ENCODE measurements around the gene MPPED1.

DNA sequence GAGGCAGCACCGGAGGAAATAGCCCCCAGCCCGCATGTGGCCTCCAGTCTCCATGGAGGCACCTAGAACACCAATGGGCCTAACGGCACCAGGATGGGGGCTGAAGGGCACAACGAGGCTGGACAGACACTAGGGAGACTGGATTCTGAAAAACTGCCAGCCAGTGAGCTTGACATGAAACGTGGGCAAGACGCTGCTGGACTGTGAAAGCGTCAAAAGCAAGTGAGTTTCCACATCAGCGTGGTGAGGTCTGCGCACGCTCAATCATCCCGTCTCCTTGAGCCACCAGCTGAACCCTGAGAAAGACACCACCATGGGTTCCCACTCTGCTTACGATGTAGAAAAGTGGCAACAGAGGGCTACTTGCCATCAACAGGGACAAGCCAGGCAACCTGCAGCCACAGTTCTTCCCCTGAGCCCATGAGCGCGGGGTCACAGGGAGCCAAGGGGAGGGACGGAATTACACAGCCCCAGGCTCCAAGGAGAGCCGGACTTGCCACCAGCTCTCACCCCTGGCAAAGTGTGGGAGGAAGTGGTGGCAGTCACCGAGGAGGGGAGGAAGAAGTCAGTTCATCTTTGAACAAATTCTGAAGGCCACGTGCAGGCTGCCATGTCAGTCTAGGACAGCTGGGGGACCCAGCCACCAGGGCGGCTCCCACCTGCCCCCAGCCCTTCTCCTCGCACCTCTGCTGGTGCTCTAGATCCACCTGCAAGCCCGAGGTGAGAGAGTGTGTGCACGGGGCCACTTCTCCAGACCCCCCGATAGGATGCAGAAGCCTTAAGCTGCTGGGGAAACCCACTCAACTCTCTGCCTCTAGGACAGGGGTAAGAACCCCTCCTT is 131.1 kb downstream of the MPPED1 start:
- no peak for TF ChIP-seq POLR2A (IDR thresholded peaks at IDR 0.05; ENCODE audit: low read depth, low read length)
- no peak for TF ChIP-seq POLR2AphosphoS5 (IDR thresholded peaks at IDR 0.05; ENCODE audit: low read depth, low read length)
- no peak for TF ChIP-seq SPI1 (IDR thresholded peaks at IDR 0.05; ENCODE audit: low read depth, low read length)

Data from GM12891 (cell line).